OCI-LY3 (cell line): ENCODE results near the gene PIEZO1.

Experiments
- H2AFZ ChIP-seq: fragments of 200-600, 300-600 bp; shearing (Covaris generic); 2 replicates; pipeline ENCODE4 v1.6.0; 2014; ENCODE audit warnings: antibody characterized with exemption, low read depth, low read length
- H3K27ac ChIP-seq: fragments of 200-600, 300-600 bp; sonication (generic); 2 replicates; pipeline ENCODE4 v1.5.1; 2014; ENCODE audit warnings: mild to moderate bottlenecking, low read length, moderate library complexity, mixed read lengths
- H3K27me3 ChIP-seq: fragments of 200-600, 300-600 bp; sonication (generic); 2 replicates; pipeline ENCODE4 v1.6.1; 2014; ENCODE audit warnings: low read depth, low read length, mixed read lengths
- H3K36me3 ChIP-seq: fragments of 200-600, 300-600 bp; sonication (generic); replicated peaks from 2 replicates; pipeline ENCODE3; 2014; ENCODE audit warnings: low read depth, low read length, mixed read lengths
- H3K4me1 ChIP-seq: fragments of 300-600, 200-600 bp; sonication (generic); 2 replicates; pipeline ENCODE4 v1.6.1; 2014; ENCODE audit warnings: low read length, mixed read lengths
- H3K4me2 ChIP-seq: fragments of 200-600, 300-600 bp; sonication (generic); 2 replicates; pipeline ENCODE4 v1.6.1; 2014; ENCODE audit warnings: low read length, mixed read lengths
- H3K4me3 ChIP-seq: fragments of 300-600, 200-600 bp; sonication (generic); 2 replicates; pipeline ENCODE4 v1.5.1; 2014; ENCODE audit warnings: antibody characterized with exemption, mild to moderate bottlenecking, low read length, moderate library complexity
- H3K79me2 ChIP-seq: fragments of 300-600, 200-600 bp; shearing (Covaris generic); 2 replicates; pipeline ENCODE4 v1.6.1; 2014; ENCODE audit warnings: mild to moderate bottlenecking, low read length, mixed read lengths
- H3K9ac ChIP-seq: fragments of 300-600, 200-600 bp; shearing (Covaris generic); 2 replicates; pipeline ENCODE4 v1.6.0; 2014; ENCODE audit warnings: mild to moderate bottlenecking, low read length, moderate library complexity
- H3K9me3 ChIP-seq: fragments of 200-600, 300-600 bp; shearing (Covaris generic); 2 replicates; pipeline ENCODE4 v1.6.1; 2014; ENCODE audit warnings: low read length, mixed read lengths; ENCODE audit not compliant: insufficient read depth
- H4K20me1 ChIP-seq: fragments of 200-600, 300-600 bp; sonication (generic); 2 replicates; pipeline ENCODE4 v1.6.1; 2016; ENCODE audit warnings: low read length, mixed read lengths; ENCODE audit not compliant: insufficient read depth
- EZH2phosphoT487 ChIP-seq: fragments of 200-600 bp; shearing (Covaris generic); IDR thresholded peaks from 2 replicates; pipeline ENCODE4 v1.6.1; 2018; ENCODE audit warnings: antibody characterized with exemption, mixed run types, low read depth
- TF ChIP-seq, protein P1 (sequence below): fragments of 200-600, 300-600 bp; sonication (generic); IDR thresholded peaks from 2 replicates; pipeline ENCODE4 v1.5.1; 2014; ENCODE audit warnings: antibody characterized with exemption, low read length, low read depth

PIEZO1 gene

DNA sequence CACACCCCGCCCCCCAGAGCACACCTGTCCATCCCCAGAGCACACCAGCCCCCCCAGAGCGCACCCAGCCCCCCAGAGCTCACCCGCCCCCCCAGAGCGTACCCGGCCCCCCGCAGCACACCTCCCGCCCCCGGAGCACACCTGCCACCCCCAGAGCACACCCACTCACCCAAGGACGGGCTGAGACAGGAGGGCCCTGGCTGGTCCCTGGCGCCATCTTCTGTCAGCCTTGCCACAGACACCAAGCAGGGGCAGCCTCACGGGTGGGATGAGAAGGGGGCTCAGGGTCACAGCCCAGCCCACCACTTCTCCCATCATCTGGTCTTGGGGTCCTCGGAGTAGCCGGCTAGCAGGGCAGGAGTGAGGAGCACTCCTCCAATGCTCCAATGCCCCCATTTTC is 31.8 kb downstream of the PIEZO1 start:
- Histone ChIP-seq H3K36me3 (no peaks in the 10 kb centered on the region), H3K9ac (no peak overlapping the region), H3K27ac (no peak overlapping the region), H3K4me3 (no peak overlapping the region), H3K4me1 (peaks cover 2% of the 10 kb centered on the region; the same call in 1 of the 2 replicates), H3K79me2 (no peaks in the 10 kb centered on the region), H2AFZ (no peak overlapping the region), H3K9me3 (no peaks in the 10 kb centered on the region), H4K20me1 (no peaks in the 10 kb centered on the region), H3K4me2 (no peak overlapping the region), H3K27me3 (no peaks in the 10 kb centered on the region)
- TF ChIP-seq, protein P1, sequence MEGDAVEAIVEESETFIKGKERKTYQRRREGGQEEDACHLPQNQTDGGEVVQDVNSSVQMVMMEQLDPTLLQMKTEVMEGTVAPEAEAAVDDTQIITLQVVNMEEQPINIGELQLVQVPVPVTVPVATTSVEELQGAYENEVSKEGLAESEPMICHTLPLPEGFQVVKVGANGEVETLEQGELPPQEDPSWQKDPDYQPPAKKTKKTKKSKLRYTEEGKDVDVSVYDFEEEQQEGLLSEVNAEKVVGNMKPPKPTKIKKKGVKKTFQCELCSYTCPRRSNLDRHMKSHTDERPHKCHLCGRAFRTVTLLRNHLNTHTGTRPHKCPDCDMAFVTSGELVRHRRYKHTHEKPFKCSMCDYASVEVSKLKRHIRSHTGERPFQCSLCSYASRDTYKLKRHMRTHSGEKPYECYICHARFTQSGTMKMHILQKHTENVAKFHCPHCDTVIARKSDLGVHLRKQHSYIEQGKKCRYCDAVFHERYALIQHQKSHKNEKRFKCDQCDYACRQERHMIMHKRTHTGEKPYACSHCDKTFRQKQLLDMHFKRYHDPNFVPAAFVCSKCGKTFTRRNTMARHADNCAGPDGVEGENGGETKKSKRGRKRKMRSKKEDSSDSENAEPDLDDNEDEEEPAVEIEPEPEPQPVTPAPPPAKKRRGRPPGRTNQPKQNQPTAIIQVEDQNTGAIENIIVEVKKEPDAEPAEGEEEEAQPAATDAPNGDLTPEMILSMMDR = peak; percentile 39
- no peak for TF ChIP-seq EZH2phosphoT487

DNA sequence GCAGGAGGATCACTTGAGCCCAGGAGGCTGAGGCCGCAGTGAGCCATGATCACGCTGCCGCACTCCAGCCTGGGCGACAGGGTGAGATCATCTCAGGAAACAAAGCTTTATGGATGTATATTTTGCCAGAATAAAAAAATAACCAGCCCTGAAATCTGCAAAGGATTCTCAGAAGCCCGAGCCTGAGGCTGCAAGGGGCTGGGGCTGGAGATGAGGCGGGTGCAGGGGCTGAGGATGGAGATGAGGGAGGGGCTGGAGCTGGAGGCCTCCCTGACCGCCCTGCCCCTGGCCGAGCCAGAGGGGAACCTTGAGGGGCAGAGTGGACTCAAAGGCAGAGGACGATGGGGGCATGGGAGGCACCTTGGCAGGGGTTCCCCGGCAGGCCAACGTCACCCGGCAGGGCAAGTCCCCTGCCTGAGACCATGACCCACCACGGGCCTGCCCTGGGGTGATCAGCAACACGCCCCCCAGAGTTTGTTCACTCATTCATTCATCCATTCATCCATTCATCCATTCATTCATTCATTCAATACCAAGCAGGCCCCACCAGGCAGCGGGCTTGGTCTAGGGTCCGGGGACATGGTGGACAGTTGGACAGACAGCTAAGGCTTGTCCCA is 32.5 kb downstream of the PIEZO1 start:
- no peak overlapping the region for H3K4me3 ChIP-seq
- no peaks in the 10 kb centered on the region for H3K4me1 ChIP-seq

DNA sequence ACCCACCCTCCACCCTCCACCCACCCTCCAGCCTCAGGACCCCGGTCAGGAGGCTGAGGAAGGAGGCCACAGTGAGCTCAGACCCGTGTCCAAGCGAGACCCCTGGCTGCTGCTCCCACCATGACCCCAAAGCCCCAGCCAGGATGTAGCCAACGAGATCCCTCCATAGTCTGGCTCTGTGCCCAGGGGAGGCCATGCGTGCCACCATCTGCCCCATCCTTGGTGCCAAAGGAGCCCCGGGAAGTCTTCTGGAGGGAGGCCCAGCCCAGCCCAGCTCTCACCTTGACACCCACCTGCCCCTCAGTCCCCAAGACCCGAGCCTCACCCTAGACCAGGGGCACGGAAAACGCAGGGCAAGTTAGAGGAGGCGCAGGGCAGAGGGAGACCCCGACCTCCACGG is 34.2 kb downstream of the PIEZO1 start:
- Histone ChIP-seq H3K4me3 (no peak overlapping the region), H3K4me1 (peaks cover 8% of the 10 kb centered on the region), H4K20me1 (no peaks in the 10 kb centered on the region), H2AFZ (no peak overlapping the region), H3K9me3 (no peaks in the 10 kb centered on the region), H3K79me2 (no peaks in the 10 kb centered on the region), H3K36me3 (no peaks in the 10 kb centered on the region), H3K27me3 (no peaks in the 10 kb centered on the region), H3K9ac (no peak overlapping the region), H3K4me2 (no peak overlapping the region), H3K27ac (no peak overlapping the region)
- no peak for TF ChIP-seq EZH2phosphoT487
- TF ChIP-seq, protein P1 = no peak

More for the DNA sequence above, 32.5 kb downstream of the PIEZO1 start:
- H3K27ac ChIP-seq = no peak overlapping the region
- no peak overlapping the region for H3K4me2 ChIP-seq
- H3K9ac ChIP-seq = no peak overlapping the region
- no peaks in the 10 kb centered on the region for H3K79me2 ChIP-seq
- no peak overlapping the region for H2AFZ ChIP-seq
- no peaks in the 10 kb centered on the region for H4K20me1 ChIP-seq
- TF ChIP-seq EZH2phosphoT487 = no peak
- TF ChIP-seq, protein P1 = no peak
- H3K27me3 ChIP-seq = no peaks in the 10 kb centered on the region
- H3K36me3 ChIP-seq = no peaks in the 10 kb centered on the region
- H3K9me3 ChIP-seq = no peaks in the 10 kb centered on the region

DNA sequence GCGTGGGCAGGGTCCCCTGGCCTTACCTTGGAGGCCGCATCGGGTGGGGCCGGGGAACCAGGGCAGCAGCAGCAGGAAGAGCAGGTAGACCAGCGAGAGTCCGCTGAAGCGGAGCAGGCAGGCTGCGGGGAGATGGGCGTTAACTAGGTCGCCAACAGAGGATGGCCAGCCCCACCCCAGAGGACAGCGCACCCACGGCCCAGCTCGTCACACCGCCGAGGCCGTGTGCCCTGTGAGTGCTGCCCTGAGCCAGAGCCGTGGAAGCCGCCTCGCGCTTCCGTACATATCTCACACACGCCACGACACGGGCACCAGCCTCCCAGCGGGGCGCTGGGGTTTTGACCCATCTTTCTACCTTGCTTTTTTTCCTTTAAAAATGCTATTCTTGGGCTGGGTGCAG is 35.7 kb downstream of the PIEZO1 start:
- H3K9ac ChIP-seq = no peak overlapping the region
- no peak overlapping the region for H3K4me3 ChIP-seq
- no peak overlapping the region for H2AFZ ChIP-seq
- H3K36me3 ChIP-seq = no peaks in the 10 kb centered on the region
- no peak overlapping the region for H3K27ac ChIP-seq
- no peak overlapping the region for H3K4me2 ChIP-seq
- no peaks in the 10 kb centered on the region for H4K20me1 ChIP-seq
- no peaks in the 10 kb centered on the region for H3K9me3 ChIP-seq
- peaks cover 20% of the 10 kb centered on the region for H3K4me1 ChIP-seq
- TF ChIP-seq, protein P1 = no peak
- no peak for TF ChIP-seq EZH2phosphoT487
- no peaks in the 10 kb centered on the region for H3K79me2 ChIP-seq
- H3K27me3 ChIP-seq = no peaks in the 10 kb centered on the region
